Mucosa of rectum (tissue), 2 donors: ENCODE results near the gene VASP.

Source experiments
- H3K27ac ChIP-seq, 2 donors: one replicate each; pipeline ENCODE4 v1.7.0; 2013; ENCODE audit warnings: inconsistent platforms in 2 of 2, low read depth in 2 of 2, low read length in 2 of 2
- H3K27me3 ChIP-seq, 2 donors: one replicate each; pipeline ENCODE4 v1.7.0; 2013; ENCODE audit warnings: low read length in 2 of 2; ENCODE audit not compliant: control insufficient read depth in 2 of 2, insufficient read depth in 2 of 2
- H3K36me3 ChIP-seq, 2 donors: one replicate each; pipeline ENCODE4 v1.7.0; 2013; ENCODE audit warnings: low read length in 2 of 2; ENCODE audit not compliant: control insufficient read depth in 2 of 2, insufficient read depth in 2 of 2
- H3K4me1 ChIP-seq, 2 donors: one replicate each; pipeline ENCODE4 v1.7.0; 2013; ENCODE audit warnings: low read length in 2 of 2, mild to moderate bottlenecking in 1 of 2; ENCODE audit not compliant: control insufficient read depth in 2 of 2, insufficient read depth in 2 of 2
- H3K4me3 ChIP-seq, 2 donors: one replicate each; pipeline ENCODE4 v1.7.0; 2013; ENCODE audit warnings: low read length in 2 of 2
- H3K9ac ChIP-seq, 2 donors: one replicate each; pipeline ENCODE4 v1.7.0; 2013; ENCODE audit warnings: low read length in 2 of 2, low read depth in 1 of 2, mild to moderate bottlenecking in 1 of 2
- H3K9me3 ChIP-seq, 2 donors: one replicate each; pipeline ENCODE4 v1.7.0; 2013; ENCODE audit warnings: low read length in 2 of 2; ENCODE audit not compliant: control insufficient read depth in 2 of 2
- donor health status: healthy.
- donor health status: Normal muscosa, but diverticular disease.

VASP gene

DNA sequence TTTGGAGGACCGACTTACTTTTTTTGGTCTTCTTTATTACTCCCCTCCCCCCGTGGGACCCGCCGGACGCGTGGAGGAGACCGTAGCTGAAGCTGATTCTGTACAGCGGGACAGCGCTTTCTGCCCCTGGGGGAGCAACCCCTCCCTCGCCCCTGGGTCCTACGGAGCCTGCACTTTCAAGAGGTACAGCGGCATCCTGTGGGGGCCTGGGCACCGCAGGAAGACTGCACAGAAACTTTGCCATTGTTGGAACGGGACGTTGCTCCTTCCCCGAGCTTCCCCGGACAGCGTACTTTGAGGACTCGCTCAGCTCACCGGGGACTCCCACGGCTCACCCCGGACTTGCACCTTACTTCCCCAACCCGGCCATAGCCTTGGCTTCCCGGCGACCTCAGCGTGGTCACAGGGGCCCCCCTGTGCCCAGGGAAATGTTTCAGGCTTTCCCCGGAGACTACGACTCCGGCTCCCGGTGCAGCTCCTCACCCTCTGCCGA, 39.1 kb upstream of the VASP start:
- peak overlapping the region; percentile 84 to 99 for H3K9ac ChIP-seq
- peaks cover 3 to 12% of the 10 kb centered on the region in 2 donors for H3K27me3 ChIP-seq
- peaks cover 28 to 31% of the 10 kb centered on the region in 2 donors for H3K4me1 ChIP-seq
- H3K4me3 ChIP-seq: peak overlapping the region; percentile 99
- H3K9me3 ChIP-seq: no peaks in the 10 kb centered on the region
- peak overlapping the region; percentile 95 to 99 for H3K27ac ChIP-seq
- H3K36me3 ChIP-seq: no peaks in the 10 kb centered on the region

DNA sequence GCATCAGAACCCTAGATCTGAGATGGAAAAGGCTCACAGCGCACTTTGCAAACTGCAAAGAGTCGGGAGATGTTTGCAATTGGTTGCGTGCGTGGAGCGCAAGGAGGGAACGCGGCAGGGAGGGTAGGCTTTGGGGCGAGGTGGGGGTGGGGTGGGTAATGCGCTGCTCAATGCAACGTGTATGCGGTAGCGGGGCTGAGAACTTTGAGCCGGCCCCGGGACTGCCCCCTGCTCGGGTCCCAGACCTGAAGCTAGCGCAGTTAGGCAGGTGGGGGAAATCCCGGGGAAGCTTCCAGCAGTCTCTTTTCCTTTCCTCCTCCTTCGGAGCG, 38.5 kb upstream of the VASP start:
- Histone ChIP-seq H3K4me3 (peak overlapping the region; percentile 99), H3K9me3 (no peaks in the 10 kb centered on the region)

DNA sequence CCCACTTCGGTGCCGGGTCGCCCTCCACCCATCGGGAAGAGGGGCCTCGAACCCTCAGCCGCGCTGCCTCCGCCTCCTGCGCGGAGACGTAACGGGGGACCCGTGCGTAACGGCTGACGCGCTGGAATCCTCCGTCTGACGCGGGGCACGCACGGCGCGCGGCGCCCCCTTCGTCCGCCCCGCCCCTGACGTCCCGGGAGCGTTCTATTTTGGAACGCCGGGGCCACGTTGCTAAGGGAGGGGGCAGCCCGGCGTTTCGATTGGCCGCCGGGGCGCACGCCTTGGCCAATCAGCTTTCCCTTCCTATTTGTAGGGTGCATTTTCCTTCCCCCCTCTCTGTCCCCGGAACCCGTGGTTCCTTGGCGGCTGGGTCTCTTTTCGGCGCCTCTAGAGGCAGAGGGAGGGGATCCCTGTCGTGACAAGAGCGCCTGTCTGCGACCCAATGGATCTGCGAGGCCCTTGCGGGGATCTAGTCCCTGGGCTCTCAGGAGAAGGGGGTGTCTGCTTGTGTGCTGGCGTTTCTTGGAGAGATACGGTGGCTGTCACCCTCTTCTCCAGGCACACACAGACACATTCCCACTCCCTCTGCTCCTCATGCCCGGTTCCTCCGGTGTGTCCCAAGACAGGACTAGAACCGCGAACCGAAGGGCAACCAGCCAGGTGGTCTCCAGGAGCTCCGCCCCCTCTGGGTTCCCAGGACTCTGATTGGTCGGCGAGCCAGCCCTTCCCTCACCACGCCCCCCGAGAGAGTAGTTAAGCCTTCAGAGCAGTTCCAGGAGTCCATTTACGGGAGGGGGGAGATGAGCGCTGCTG, 37.9 kb upstream of the VASP start:
- Histone ChIP-seq H3K27ac (peak overlapping the region; percentile 95 to 99), H3K27me3 (peaks cover 6 to 14% of the 10 kb centered on the region in 2 donors), H3K36me3 (no peaks in the 10 kb centered on the region), H3K9me3 (no peaks in the 10 kb centered on the region), H3K4me3 (peak overlapping the region; percentile 99), H3K9ac (peak overlapping the region; percentile 84 to 99), H3K4me1 (peaks cover 28 to 31% of the 10 kb centered on the region in 2 donors)

More for the DNA sequence above, 38.5 kb upstream of the VASP start:
- no peaks in the 10 kb centered on the region for H3K36me3 ChIP-seq
- peak overlapping the region; percentile 84 to 99 for H3K9ac ChIP-seq
- H3K27ac ChIP-seq: peak overlapping the region; percentile 95 to 99
- peaks cover 4 to 14% of the 10 kb centered on the region in 2 donors for H3K27me3 ChIP-seq
- peaks cover 28 to 31% of the 10 kb centered on the region in 2 donors for H3K4me1 ChIP-seq

DNA sequence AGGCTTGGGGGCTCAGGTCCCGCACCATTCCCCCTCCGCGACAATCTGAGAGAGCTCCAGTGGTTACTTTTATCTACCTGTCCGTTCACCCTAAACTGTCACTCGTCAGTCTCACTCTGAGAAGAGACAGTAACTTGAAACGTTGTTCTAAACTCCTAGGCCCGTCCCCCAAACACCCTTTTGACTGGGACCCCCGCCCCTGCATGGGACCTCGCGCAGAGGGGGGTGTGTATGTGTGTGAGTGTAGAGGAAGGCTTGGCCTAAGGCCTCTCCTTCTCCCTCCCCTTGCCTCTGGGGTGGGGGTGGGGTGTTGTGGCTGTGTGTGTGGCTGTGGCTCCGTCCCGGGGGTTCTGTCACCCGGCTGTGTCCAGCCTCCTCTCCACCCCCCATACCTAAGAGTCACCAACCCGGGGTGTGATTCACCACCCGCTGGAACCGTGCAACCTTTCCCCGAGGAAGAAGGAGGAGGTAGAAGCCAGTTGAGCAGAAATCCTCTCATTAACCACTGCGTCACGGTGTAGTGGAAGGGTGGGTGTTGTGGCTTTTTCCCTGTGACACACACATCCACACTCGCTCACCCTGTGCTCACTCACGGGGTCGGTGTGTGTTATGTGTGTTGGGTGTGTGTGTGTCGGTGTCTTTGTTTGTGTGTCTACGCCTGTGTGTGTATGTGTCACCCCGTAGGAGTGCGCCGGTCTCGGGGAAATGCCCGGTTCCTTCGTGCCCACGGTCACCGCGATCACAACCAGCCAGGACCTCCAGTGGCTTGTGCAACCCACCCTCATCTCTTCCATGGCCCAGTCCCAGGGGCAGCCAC, 37.1 kb upstream of the VASP start:
- Histone ChIP-seq H3K4me1 (peaks cover 28 to 36% of the 10 kb centered on the region in 2 donors), H3K27ac (peak overlapping the region; percentile 95 to 99), H3K9me3 (no peaks in the 10 kb centered on the region), H3K9ac (peak overlapping the region; percentile 84 to 99), H3K4me3 (peak overlapping the region; percentile 99), H3K36me3 (no peaks in the 10 kb centered on the region), H3K27me3 (peaks cover 12 to 14% of the 10 kb centered on the region in 2 donors)

DNA sequence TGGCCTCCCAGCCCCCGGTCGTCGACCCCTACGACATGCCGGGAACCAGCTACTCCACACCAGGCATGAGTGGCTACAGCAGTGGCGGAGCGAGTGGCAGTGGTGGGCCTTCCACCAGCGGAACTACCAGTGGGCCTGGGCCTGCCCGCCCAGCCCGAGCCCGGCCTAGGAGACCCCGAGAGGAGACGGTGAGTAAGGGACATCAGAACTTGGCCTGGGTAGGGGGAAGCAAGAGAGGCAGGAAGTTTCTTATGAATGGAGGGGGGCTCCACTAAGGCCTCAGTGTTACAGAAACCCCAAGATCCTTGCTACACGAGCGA, 36.6 kb upstream of the VASP start:
- no peaks in the 10 kb centered on the region for H3K9me3 ChIP-seq
- H3K9ac ChIP-seq: no peak overlapping the region
- H3K4me1 ChIP-seq: peaks cover 28 to 38% of the 10 kb centered on the region in 2 donors
- H3K27me3 ChIP-seq: peaks cover 12 to 14% of the 10 kb centered on the region in 2 donors
- H3K36me3 ChIP-seq: no peaks in the 10 kb centered on the region
- no peak overlapping the region for H3K4me3 ChIP-seq
- H3K27ac ChIP-seq: no peak overlapping the region

DNA sequence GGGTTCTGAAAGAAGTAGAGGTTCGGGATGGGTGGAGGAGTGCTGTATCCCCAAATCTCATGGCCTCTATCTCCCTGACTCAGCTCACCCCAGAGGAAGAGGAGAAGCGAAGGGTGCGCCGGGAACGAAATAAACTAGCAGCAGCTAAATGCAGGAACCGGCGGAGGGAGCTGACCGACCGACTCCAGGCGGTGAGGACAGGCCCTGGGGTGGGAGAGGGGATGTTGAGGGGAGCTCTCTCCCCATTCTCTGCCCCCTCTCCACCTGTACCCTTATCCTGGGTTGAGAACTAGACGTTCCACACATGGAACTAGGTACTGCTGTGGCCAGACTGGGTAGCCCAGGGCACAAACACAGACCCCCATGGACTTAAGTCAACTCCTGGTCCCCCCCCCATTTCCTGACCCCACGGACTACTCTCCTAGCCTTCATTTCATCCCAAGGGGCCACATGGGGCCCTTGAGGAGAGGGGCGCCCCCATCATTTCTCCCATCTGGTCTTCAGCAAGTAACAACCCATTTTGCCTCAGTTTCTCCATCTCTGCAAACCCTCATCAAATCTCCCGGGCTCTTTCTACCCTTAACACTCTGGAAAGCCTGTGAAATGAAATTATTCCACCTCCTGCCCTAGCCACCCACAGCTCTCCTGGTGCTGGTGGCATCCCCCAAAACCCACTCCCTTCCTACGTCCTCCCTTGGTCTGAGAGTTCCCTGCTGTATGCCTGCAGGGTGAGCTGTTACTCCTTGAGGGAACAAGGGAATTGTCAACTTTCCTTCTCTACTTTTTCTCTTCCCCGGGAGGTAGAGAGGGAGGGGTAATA, 36.0 kb upstream of the VASP start:
- Histone ChIP-seq H3K9ac (no peak overlapping the region), H3K9me3 (no peaks in the 10 kb centered on the region), H3K4me3 (no peak overlapping the region), H3K27me3 (peaks cover 12 to 15% of the 10 kb centered on the region in 2 donors), H3K27ac (no peak overlapping the region), H3K36me3 (no peaks in the 10 kb centered on the region), H3K4me1 (peaks cover 28 to 38% of the 10 kb centered on the region in 2 donors)

DNA sequence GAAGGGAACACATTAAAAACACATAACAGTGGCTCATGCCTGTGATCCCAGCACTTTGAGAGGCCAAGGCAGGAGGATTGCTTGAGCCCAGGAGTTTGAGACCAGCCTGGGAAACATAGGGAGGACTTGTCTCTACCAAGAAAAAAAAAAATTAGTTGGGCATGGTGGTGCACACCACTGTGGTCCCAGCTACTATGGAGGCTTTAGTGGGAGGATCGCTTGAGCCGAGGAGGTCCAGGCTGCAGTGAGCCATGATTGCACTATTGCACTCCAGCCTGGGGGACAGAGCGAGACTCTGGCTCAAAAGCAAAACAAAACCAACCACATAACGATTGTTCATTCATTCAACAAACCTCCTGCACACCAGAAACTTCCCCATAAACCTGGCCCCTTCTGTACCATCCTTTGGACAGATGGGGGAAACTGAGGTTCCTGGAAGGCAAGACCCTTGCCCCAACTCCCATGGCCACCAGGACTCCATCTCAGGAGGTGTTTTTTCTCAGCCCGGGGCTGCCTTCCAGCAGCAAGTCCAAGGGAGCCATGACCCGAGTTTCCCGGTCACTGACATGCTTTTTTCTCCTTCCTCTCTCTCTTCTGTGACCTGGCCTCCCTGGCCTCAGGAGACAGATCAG, 35.2 kb upstream of the VASP start:
- Histone ChIP-seq H3K27me3 (peaks cover 12 to 16% of the 10 kb centered on the region in 2 donors), H3K4me1 (peaks cover 26 to 36% of the 10 kb centered on the region in 2 donors), H3K4me3 (no peak overlapping the region), H3K36me3 (no peaks in the 10 kb centered on the region), H3K9ac (peak overlapping the region in 1 of 2 donors; percentile 3), H3K9me3 (no peaks in the 10 kb centered on the region), H3K27ac (no peak overlapping the region)

DNA sequence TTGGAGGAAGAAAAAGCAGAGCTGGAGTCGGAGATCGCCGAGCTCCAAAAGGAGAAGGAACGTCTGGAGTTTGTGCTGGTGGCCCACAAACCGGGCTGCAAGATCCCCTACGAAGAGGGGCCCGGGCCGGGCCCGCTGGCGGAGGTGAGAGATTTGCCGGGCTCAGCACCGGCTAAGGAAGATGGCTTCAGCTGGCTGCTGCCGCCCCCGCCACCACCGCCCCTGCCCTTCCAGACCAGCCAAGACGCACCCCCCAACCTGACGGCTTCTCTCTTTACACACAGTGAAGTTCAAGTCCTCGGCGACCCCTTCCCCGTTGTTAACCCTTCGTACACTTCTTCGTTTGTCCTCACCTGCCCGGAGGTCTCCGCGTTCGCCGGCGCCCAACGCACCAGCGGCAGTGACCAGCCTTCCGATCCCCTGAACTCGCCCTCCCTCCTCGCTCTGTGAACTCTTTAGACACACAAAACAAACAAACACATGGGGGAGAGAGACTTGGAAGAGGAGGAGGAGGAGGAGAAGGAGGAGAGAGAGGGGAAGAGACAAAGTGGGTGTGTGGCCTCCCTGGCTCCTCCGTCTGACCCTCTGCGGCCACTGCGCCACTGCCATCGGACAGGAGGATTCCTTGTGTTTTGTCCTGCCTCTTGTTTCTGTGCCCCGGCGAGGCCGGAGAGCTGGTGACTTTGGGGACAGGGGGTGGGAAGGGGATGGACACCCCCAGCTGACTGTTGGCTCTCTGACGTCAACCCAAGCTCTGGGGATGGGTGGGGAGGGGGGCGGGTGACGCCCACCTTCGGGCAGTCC, 34.5 kb upstream of the VASP start:
- H3K36me3 ChIP-seq: no peaks in the 10 kb centered on the region
- peak overlapping the region in 1 of 2 donors; percentile 13 for H3K4me3 ChIP-seq
- H3K9me3 ChIP-seq: no peaks in the 10 kb centered on the region
- H3K4me1 ChIP-seq: peaks cover 23 to 33% of the 10 kb centered on the region in 2 donors
- peaks cover 12 to 16% of the 10 kb centered on the region in 2 donors for H3K27me3 ChIP-seq
- H3K9ac ChIP-seq: no peak overlapping the region
- H3K27ac ChIP-seq: no peak overlapping the region

DNA sequence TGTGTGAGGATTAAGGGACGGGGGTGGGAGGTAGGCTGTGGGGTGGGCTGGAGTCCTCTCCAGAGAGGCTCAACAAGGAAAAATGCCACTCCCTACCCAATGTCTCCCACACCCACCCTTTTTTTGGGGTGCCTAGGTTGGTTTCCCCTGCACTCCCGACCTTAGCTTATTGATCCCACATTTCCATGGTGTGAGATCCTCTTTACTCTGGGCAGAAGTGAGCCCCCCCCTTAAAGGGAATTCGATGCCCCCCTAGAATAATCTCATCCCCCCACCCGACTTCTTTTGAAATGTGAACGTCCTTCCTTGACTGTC, 34.0 kb upstream of the VASP start:
- H3K4me3 ChIP-seq: no peak overlapping the region
- H3K36me3 ChIP-seq: no peaks in the 10 kb centered on the region
- H3K27ac ChIP-seq: no peak overlapping the region
- H3K9me3 ChIP-seq: no peaks in the 10 kb centered on the region
- H3K27me3 ChIP-seq: peaks cover 12 to 16% of the 10 kb centered on the region in 2 donors
- peaks cover 25 to 33% of the 10 kb centered on the region in 2 donors for H3K4me1 ChIP-seq
- no peak overlapping the region for H3K9ac ChIP-seq
